IMR-90 (cell line): ENCODE results near the gene OR10H1. TPM values are rescaled to one million over a fixed set of nuclear protein-coding genes. Genes with fewer than 3 reads are reported as not detected.

Experiments used
- ATAC-seq: fragments of 200-7000 bp; cut with Tn5 transposase; 2 replicates; pipeline ENCODE4 v1.9.1; 2020; ENCODE audit warnings: low read depth, mild to moderate bottlenecking, moderate library complexity
- BruUV-seq: library from RNA; stranded (reverse); fragments of 400-500 nt; replicated peaks from 2 replicates; lab custom pipeline; 2021; lab: Mats Ljungman, UMichigan
- CTCF ChIA-PET: fragments of 300-600 bp; formaldehyde crosslinking; extraction: SDS; loops from one replicate; lab custom pipeline; 2021; ENCODE audit warnings: antibody characterized with exemption; lab: Yijun Ruan, JAX
- POLR2A ChIA-PET: fragments of 300-600 bp; sonication (Branson Sonifier 250); formaldehyde crosslinking; loops from one replicate; lab custom pipeline; 2022; ENCODE audit warnings: antibody characterized with exemption; ENCODE audit not compliant: unreplicated experiment; lab: Charles Lee
- DNase-seq: peaks from one replicate; pipeline ENCODE4 v3.0.0; 2013
- H2AFZ ChIP-seq: replicated peaks from 2 replicates; pipeline ENCODE3; 2013; ENCODE audit warnings: low read length, mild to moderate bottlenecking; ENCODE audit not compliant: poor library complexity
- H2AK5ac ChIP-seq: 2 replicates; pipeline ENCODE4 v1.6.1; 2013; ENCODE audit warnings: low read depth, low read length, inconsistent platforms
- H2AK9ac ChIP-seq: replicated peaks from 2 replicates; pipeline ENCODE3; 2013; ENCODE audit warnings: mild to moderate bottlenecking, low read depth, low read length, moderate library complexity; ENCODE audit not compliant: poor library complexity
- H2BK120ac ChIP-seq: 2 replicates; pipeline ENCODE4 v1.6.1; 2013; ENCODE audit warnings: low read depth, low read length, inconsistent platforms
- H2BK15ac ChIP-seq: 3 replicates; pipeline ENCODE4 v1.6.1; 2013; ENCODE audit warnings: low read depth, low read length, inconsistent platforms
- H2BK20ac ChIP-seq: 2 replicates; pipeline ENCODE4 v1.6.1; 2013; ENCODE audit warnings: low read depth, mild to moderate bottlenecking, inconsistent platforms, low read length, moderate library complexity
- H2BK5ac ChIP-seq: 2 replicates; pipeline ENCODE4 v1.6.1; 2013; ENCODE audit warnings: mild to moderate bottlenecking, low read depth, low read length, inconsistent platforms; ENCODE audit not compliant: poor library complexity, severe bottlenecking
- H3K14ac ChIP-seq: replicated peaks from 2 replicates; pipeline ENCODE4 v1.6.1; 2013; ENCODE audit warnings: low read depth, low read length, inconsistent platforms
- H3K18ac ChIP-seq: 2 replicates; pipeline ENCODE4 v1.6.1; 2013; ENCODE audit warnings: low read depth, low read length, control low read depth
- H3K23ac ChIP-seq: 2 replicates; pipeline ENCODE4 v1.6.1; 2013; ENCODE audit warnings: low read depth, low read length, inconsistent platforms
- H3K27ac ChIP-seq: 2 replicates; pipeline ENCODE4 v1.5.1; 2013; ENCODE audit warnings: mild to moderate bottlenecking, control low read depth, low read length; ENCODE audit not compliant: insufficient read depth
- H3K27me3 ChIP-seq: 2 replicates; pipeline ENCODE4 v1.6.1; 2013; ENCODE audit warnings: low read length; ENCODE audit not compliant: control insufficient read depth, insufficient read depth
- H3K36me3 ChIP-seq: 2 replicates; pipeline ENCODE4 v1.6.1; 2013; ENCODE audit warnings: low read length, mixed read lengths; ENCODE audit not compliant: control insufficient read depth, insufficient read depth
- H3K4ac ChIP-seq: 2 replicates; pipeline ENCODE4 v1.6.1; 2013; ENCODE audit warnings: low read depth, low read length, inconsistent platforms
- H3K4me1 ChIP-seq: 2 replicates; pipeline ENCODE4 v1.6.1; 2013; ENCODE audit warnings: low read length, mixed read lengths; ENCODE audit not compliant: control insufficient read depth, insufficient read depth
- H3K4me2 ChIP-seq: 2 replicates; pipeline ENCODE4 v1.6.1; 2013; ENCODE audit warnings: low read depth, mild to moderate bottlenecking, control low read depth, low read length, moderate library complexity
- H3K4me3 ChIP-seq: 2 replicates; pipeline ENCODE4 v1.5.1; 2013; ENCODE audit warnings: low read depth, mild to moderate bottlenecking, control low read depth, low read length, moderate library complexity; ENCODE audit not compliant: insufficient read depth
- H3K56ac ChIP-seq: 2 replicates; pipeline ENCODE4 v1.6.1; 2013; ENCODE audit warnings: low read length, inconsistent platforms; ENCODE audit not compliant: insufficient read depth; ENCODE audit errors: extremely low read depth
- H3K79me1 ChIP-seq, 2 experiments: 2 replicates each; pipeline ENCODE4 v1.6.1; 2013; ENCODE audit warnings: low read length in 2 of 2, inconsistent platforms in 1 of 2, low read depth in 1 of 2
- H3K9ac ChIP-seq: 2 replicates; pipeline ENCODE4 v1.6.1; 2013; ENCODE audit warnings: low read depth, low read length, control low read depth
- H3K9me1 ChIP-seq: 2 replicates; pipeline ENCODE4 v1.6.1; 2013; ENCODE audit warnings: low read length, inconsistent platforms; ENCODE audit not compliant: insufficient read depth
- H3K9me3 ChIP-seq: 2 replicates; pipeline ENCODE4 v1.6.1; 2013; ENCODE audit warnings: low read length; ENCODE audit not compliant: control insufficient read depth, insufficient read depth
- H4K20me1 ChIP-seq: 2 replicates; pipeline ENCODE4 v1.6.1; 2013; ENCODE audit warnings: low read length, inconsistent platforms; ENCODE audit not compliant: insufficient read depth
- H4K5ac ChIP-seq: 2 replicates; pipeline ENCODE4 v1.6.1; 2013; ENCODE audit warnings: mild to moderate bottlenecking, low read depth, low read length, control low read depth
- H4K8ac ChIP-seq, 2 experiments: 2 replicates each; pipeline ENCODE4 v1.6.1; 2013; ENCODE audit warnings: low read depth in 2 of 2, low read length in 2 of 2, control low read depth in 1 of 2, inconsistent platforms in 1 of 2
- H4K91ac ChIP-seq: 2 replicates; pipeline ENCODE4 v1.6.1; 2013; ENCODE audit warnings: low read depth, low read length, inconsistent platforms; ENCODE audit not compliant: insufficient read depth
- BHLHE40 ChIP-seq: fragments of 150-350 bp; IDR thresholded peaks from 2 replicates; pipeline ENCODE4 v1.6.1; 2016; ENCODE audit warnings: mild to moderate bottlenecking, low read depth, low read length
- CEBPB ChIP-seq: IDR thresholded peaks from 2 replicates; pipeline ENCODE4 v1.6.1; 2012; ENCODE audit warnings: low read depth, low read length, improper control_type of control experiment
- CHD1 ChIP-seq: IDR thresholded peaks from 2 replicates; pipeline ENCODE4 v1.6.1; 2012; ENCODE audit warnings: low read depth, low read length, improper control_type of control experiment
- FOS ChIP-seq: fragments of 150-350 bp; IDR thresholded peaks from 2 replicates; pipeline ENCODE4 v1.6.1; 2016; ENCODE audit warnings: low read depth, low read length
- MAZ ChIP-seq: IDR thresholded peaks from 2 replicates; pipeline ENCODE4 v1.6.1; 2012; ENCODE audit warnings: low read depth, mild to moderate bottlenecking, low read length, improper control_type of control experiment, moderate library complexity, borderline replicate concordance
- MXI1 ChIP-seq: IDR thresholded peaks from 2 replicates; pipeline ENCODE4 v1.6.1; 2012; ENCODE audit warnings: low read depth, mild to moderate bottlenecking, low read length, moderate library complexity, borderline replicate concordance
- NFE2L2 ChIP-seq: fragments of 150-350 bp; IDR thresholded peaks from 2 replicates; pipeline ENCODE4 v1.6.1; 2016; ENCODE audit warnings: low read depth, mild to moderate bottlenecking, low read length
- POLR2A ChIP-seq: IDR thresholded peaks from 2 replicates; pipeline ENCODE4 v1.6.1; 2012; ENCODE audit warnings: mild to moderate bottlenecking, low read depth, low read length
- RAD21 ChIP-seq: IDR thresholded peaks from 2 replicates; pipeline ENCODE4 v1.6.1; 2012; ENCODE audit warnings: low read length, improper control_type of control experiment
- RFX5 ChIP-seq: IDR thresholded peaks from 2 replicates; pipeline ENCODE4 v1.8.0; 2012; ENCODE audit warnings: low read depth, mild to moderate bottlenecking, low read length, moderate library complexity
- WGBS, 2 experiments: methylation state at CpG; one replicate each; pipeline versions ENCODE4 v1.1.5 to v1.1.7; 2013; ENCODE audit warnings: missing lambda C conversion rate in 2 of 2; ENCODE audit not compliant: insufficient read length in 1 of 2; ENCODE audit errors: extremely low coverage in 2 of 2; 5-methylcytosine and 5-hydroxymethylcytosine counted together
- dilution Hi-C: fragments of 300-500 bp; cut with HindIII; formaldehyde crosslinking; loops from one replicate; pipeline ENCODE4 v1.14.3; 2018; ENCODE audit warnings: low sequenced_read_pairs; ENCODE audit not compliant: unreplicated experiment
- in situ Hi-C: fragments of 300-500 bp; cut with MboI; formaldehyde crosslinking; loops from 3 replicates; pipeline ENCODE4 v1.14.3; 2019; ENCODE audit warnings: low sequenced_read_pairs, inconsistent platforms, mixed read lengths
- intact Hi-C: fragments of 100-400 bp; cut with micrococcal nuclease; formaldehyde crosslinking; loops from 2 replicates; pipeline ENCODE4 v1.10.0; 2022
- polyA plus RNA-seq, 3 experiments: library from polyadenylated mRNA; depleted of rRNA; stranded (reverse); fragments of >200 nt; gene quantifications; 2 replicates each; pipeline ENCODE4 v1.2.3, GENCODE V29; 2012; ENCODE audit warnings: low replicate concordance in 1 of 3
- total RNA-seq: library from RNA; depleted of rRNA; stranded (reverse); fragments of >200 nt; gene quantifications from 2 replicates; pipeline ENCODE4 v1.2.3, GENCODE V29; 2012
- TF ChIP-seq, protein P1 (sequence below): fragments of 150-350 bp; IDR thresholded peaks from 2 replicates; pipeline ENCODE4 v1.6.1; 2017; ENCODE audit warnings: mild to moderate bottlenecking, antibody characterized with exemption, low read length, low read depth

The OR10H1 gene
- total and polyA plus RNA-seq, 2 of the 4 experiments (the other 2 are of a cell fraction), result not detected

DNA sequence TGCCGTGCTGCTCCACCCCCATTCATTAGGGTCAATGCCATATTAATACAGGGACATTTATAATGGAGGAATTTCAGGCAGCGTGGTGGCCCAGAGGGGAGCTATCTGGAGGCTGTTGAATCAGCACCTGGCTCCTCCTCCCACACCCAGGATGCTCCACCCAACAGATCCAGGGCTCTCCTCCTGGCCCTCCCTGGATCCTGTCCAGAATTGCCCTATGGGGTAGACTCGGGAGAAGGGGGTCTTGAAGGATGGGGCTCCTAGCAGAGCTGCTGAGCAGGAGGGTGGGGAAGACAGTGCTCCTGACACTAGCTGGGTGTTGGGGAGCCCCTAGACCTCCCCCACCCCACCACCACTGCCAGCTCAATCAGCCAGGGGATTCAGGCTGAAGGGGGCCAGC is 33.3 kb downstream of the OR10H1 start:
- no peak for ATAC-seq
- H2AK9ac ChIP-seq, result no peak overlapping the region
- no peak overlapping the region for H3K4me3 ChIP-seq
- no peaks in the 10 kb centered on the region for H3K27me3 ChIP-seq
- H3K36me3 ChIP-seq, result no peaks in the 10 kb centered on the region
- no peak overlapping the region for H3K18ac ChIP-seq
- no peak overlapping the region for H3K4me2 ChIP-seq
- ChIA-PET CTCF (no interaction called here), POLR2A (no interaction called here)
- WGBS, 2 experiments, result no CpG with 5 or more reads among the region's 3 CpGs
- BruUV-seq, result no TSS peak
- no peak overlapping the region for H3K9ac ChIP-seq
- H3K79me1 ChIP-seq, result no peaks in the 10 kb centered on the region
- H2AFZ ChIP-seq, result no peak overlapping the region
- no peak overlapping the region for H2BK20ac ChIP-seq
- no peak overlapping the region for H3K56ac ChIP-seq
- intact Hi-C loops, result no loop called here
- in situ Hi-C loops, result no loop called here
- H3K4ac ChIP-seq, result no peak overlapping the region
- H2AK5ac ChIP-seq, result no peak overlapping the region
- H2BK15ac ChIP-seq, result no peak overlapping the region
- H4K20me1 ChIP-seq, result no peaks in the 10 kb centered on the region
- no peak overlapping the region for H4K8ac ChIP-seq
- no peak overlapping the region for H3K23ac ChIP-seq
- dilution Hi-C loops, result no loop called here
- H3K9me3 ChIP-seq, result peaks cover 22% of the 10 kb centered on the region
- no peak overlapping the region for H2BK5ac ChIP-seq
- no peak overlapping the region for H3K27ac ChIP-seq
- H3K9me1 ChIP-seq, result no peaks in the 10 kb centered on the region
- H4K91ac ChIP-seq, result no peak overlapping the region
- H2BK120ac ChIP-seq, result no peak overlapping the region
- DNase-seq, result no peak
- TF ChIP-seq POLR2A, result no peak
- TF ChIP-seq FOS, result no peak
- TF ChIP-seq, protein P1, sequence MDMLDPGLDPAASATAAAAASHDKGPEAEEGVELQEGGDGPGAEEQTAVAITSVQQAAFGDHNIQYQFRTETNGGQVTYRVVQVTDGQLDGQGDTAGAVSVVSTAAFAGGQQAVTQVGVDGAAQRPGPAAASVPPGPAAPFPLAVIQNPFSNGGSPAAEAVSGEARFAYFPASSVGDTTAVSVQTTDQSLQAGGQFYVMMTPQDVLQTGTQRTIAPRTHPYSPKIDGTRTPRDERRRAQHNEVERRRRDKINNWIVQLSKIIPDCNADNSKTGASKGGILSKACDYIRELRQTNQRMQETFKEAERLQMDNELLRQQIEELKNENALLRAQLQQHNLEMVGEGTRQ, result no peak
- TF ChIP-seq BHLHE40, result no peak
- TF ChIP-seq NFE2L2, result no peak
- TF ChIP-seq MXI1, result no peak
- no peak for TF ChIP-seq RFX5
- no peak for TF ChIP-seq CHD1
- no peak for TF ChIP-seq RAD21
- TF ChIP-seq MAZ, result no peak
- no peak for TF ChIP-seq CEBPB
- no peaks in the 10 kb centered on the region for H3K4me1 ChIP-seq
- no peak overlapping the region for H4K5ac ChIP-seq
- no peak overlapping the region for H3K14ac ChIP-seq
